NCI-H1930 (cell line): ENCODE measurements around the gene GMDS.

Experiments used
- DNase-seq, 2 experiments: peaks; one replicate each; lab custom pipeline; 2025; lab: John Stamatoyannopoulos, UW

Gene GMDS

GRCh38 chr6:1591243-1591642 lies 654.2 kb downstream of the GMDS start:
- DNase-seq = no peak

GRCh38 chr6:1590580-1590979 lies 654.8 kb downstream of the GMDS start:
- no peak for DNase-seq

DNA sequence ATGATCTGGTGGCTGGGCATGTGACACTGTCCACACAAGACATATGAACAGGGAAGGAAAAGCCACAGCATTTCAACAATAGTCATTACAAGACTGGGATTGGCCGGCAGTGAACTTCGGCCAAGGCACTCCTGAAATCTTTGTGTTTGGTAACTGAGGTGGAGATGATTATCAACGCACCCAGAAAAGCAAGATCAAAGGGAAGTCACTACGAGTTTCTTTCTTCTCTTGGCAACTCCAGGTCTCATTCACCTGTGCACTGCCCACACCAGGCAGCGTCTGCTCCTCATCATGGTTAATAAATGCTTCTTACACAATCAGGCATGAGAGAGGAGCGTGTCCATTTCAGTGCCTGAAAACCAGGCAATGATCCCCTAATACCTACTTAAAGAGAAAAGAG lies 656.2 kb downstream of the GMDS start:
- DNase-seq = no peak

GRCh38 chr6:1587977-1588376 lies 657.4 kb downstream of the GMDS start:
- DNase-seq = no peak

- DNase-seq = no peak
Observed at GRCh38 chr6:1587546-1587945, 657.9 kb downstream of the GMDS start.

- no peak for DNase-seq
Observed at GRCh38 chr6:1586861-1587450, 658.4 kb downstream of the GMDS start.

GRCh38 chr6:1586256-1586655 lies 659.1 kb downstream of the GMDS start:
- no peak for DNase-seq

- no peak for DNase-seq
Observed at GRCh38 chr6:1585669-1586049, 659.7 kb downstream of the GMDS start.

GRCh38 chr6:1584996-1585668 lies 660.3 kb downstream of the GMDS start:
- DNase-seq = no peak

GRCh38 chr6:1584146-1584545 lies 661.3 kb downstream of the GMDS start:
- DNase-seq = no peak

GRCh38 chr6:1581120-1581991 lies 664.0 kb downstream of the GMDS start:
- DNase-seq = no peak

GRCh38 chr6:1580585-1580984 lies 664.8 kb downstream of the GMDS start:
- DNase-seq = no peak

- DNase-seq = no peak
Observed at GRCh38 chr6:1580109-1580508, 665.3 kb downstream of the GMDS start.

- no peak for DNase-seq
Observed at GRCh38 chr6:1579096-1579495, 666.3 kb downstream of the GMDS start.

GRCh38 chr6:1577896-1578745 lies 667.3 kb downstream of the GMDS start:
- no peak for DNase-seq

- DNase-seq = no peak
Observed at GRCh38 chr6:1577146-1577680, 668.2 kb downstream of the GMDS start.

DNA sequence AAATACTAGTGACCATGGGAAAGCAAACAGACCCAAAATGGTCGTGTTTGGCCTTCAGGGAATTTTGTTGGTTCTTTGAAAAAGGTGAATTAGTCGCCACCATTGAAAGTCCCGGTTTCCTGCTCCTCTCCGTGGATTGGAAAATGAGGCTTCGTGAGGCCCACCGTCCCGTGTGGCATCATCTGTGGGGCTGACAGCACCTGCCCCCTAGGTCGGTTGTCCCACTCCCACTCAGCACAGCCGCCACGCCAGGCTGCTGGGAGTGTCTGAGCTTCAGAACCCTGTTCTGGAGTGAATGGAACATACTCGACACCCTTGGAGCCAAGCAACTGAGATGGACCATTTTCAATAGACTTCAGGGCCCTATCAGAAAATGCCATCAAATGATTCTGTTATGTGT lies 668.7 kb downstream of the GMDS start:
- DNase-seq = no peak

DNA sequence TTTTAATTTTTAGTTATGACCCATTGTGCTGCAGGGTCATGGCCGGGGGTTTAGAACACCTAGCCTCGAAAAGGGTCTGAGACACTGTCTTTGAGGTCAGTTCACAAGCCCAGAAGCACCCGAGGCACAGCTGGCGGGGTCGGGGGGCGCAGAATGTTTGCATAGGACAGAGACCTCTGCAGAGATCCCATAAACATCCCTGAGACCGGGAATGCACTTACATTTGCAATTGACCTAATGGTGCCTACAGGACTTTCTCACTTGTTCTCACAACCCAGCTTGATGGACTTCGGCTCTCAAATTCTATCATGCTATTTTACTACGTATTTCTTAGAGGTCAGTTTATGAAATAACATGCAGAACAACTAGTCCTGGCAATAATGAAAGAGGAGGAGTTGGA lies 669.2 kb downstream of the GMDS start:
- DNase-seq = no peak

- no peak for DNase-seq
Observed at GRCh38 chr6:1575210-1576041, 670.0 kb downstream of the GMDS start.

GRCh38 chr6:1574890-1575209 lies 670.6 kb downstream of the GMDS start:
- DNase-seq = no peak

- no peak for DNase-seq
Observed at GRCh38 chr6:1574083-1574761, 671.2 kb downstream of the GMDS start.
